Measurements from ENCODE around the gene TEX9.
"Not testable (repeated sequence)": the region's sequence is repeated elsewhere in the genome, so short reads cannot be mapped to it uniquely, and the experiment has no call there.

The TEX9 gene

DNA sequence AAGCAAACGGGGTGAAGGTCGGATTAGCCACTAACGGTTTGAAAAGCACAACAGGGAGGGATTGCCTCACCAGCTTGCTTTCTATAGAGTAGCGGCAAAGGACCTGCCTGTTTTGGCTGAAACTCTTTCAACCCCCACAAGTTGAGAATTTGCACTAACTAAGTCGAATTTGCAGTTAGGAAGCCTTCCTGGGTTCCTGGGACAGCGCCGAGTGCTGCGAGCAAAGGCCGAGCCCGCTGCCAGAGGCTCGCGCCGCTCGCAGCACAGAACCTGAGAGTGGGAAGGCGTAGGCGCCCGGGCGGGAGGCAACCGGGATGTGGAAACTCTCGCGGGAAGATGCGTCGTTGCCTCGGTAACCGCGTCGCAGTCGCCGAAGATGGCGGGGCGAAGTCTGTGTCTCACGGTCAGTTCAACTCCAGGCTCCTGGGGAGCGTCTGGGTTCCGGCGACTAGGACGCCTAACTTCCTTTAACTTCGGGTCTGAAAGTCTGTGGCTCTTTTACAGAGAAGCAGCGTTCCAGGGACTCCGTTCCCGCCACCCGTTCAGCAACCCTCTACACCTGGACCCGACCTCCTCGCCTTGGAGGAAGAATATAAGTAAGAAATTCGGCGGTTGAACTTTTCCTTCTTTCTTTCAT lies at the start of gene TEX9:
TSS of gene TEX9 (plus strand) at position 352 of the 637 bp plus-strand sequence. CDS start at position 377, 25 bp downstream.
- DNase-seq (ENCODE audit: low spot score) = peak; percentile 81
- TF ChIP-seq, protein P1, sequence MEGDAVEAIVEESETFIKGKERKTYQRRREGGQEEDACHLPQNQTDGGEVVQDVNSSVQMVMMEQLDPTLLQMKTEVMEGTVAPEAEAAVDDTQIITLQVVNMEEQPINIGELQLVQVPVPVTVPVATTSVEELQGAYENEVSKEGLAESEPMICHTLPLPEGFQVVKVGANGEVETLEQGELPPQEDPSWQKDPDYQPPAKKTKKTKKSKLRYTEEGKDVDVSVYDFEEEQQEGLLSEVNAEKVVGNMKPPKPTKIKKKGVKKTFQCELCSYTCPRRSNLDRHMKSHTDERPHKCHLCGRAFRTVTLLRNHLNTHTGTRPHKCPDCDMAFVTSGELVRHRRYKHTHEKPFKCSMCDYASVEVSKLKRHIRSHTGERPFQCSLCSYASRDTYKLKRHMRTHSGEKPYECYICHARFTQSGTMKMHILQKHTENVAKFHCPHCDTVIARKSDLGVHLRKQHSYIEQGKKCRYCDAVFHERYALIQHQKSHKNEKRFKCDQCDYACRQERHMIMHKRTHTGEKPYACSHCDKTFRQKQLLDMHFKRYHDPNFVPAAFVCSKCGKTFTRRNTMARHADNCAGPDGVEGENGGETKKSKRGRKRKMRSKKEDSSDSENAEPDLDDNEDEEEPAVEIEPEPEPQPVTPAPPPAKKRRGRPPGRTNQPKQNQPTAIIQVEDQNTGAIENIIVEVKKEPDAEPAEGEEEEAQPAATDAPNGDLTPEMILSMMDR (IDR thresholded peaks at IDR 0.05; ENCODE audit: extremely low read depth, insufficient read depth, missing control alignments) = no peak
- in situ Hi-C loops (cut with MboI; ENCODE audit: low pct_unique_long_range_greater_than_20kb, low sequenced_read_pairs, unreplicated experiment) = no loop called here

DNA sequence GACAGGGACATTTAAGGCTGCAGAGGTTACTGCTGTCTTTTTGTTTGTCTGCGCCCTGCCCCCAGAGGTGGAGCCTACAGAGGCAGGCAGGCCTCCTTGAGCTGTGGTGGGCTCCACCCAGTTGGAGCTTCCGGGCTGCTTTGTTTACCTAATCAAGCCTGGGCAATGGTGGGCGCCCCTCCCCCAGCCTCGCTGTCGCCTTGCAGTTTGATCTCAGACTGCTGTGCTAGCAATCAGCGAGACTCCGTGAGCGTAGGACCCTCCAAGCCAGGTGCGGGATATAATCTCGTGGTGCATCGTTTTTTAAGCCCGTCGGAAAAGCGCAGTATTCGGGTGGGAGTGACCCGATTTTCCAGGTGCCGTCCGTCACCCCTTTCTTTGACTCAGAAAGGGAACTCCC lies 48.7 kb upstream of the TEX9 start:
- DNase-seq (ENCODE audit: low spot score); in situ Hi-C loops (cut with MboI; ENCODE audit: low pct_unique_long_range_greater_than_20kb, low sequenced_read_pairs, unreplicated experiment): not testable (repeated sequence)

DNA sequence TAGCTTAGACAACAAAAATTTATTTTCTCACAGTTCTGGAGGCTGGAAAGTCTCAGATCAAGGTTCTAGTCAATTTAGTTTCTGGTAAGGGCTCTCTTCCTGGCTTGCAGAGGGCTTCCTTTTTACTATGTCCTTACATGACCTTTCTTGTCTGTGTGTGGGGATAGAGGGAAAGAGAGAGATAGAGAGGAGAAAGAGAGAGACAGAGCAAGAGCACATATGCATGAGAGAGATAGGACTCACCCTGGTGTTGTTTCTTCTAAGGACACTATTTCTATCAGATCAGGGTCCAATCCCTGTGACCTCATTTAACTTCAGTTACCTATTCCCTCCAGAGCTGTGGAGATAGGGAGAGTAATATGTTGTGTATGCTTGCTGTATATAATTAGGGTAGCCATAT lies 44.9 kb upstream of the TEX9 start:
- DNase-seq (ENCODE audit: low spot score) = no peak
- TF ChIP-seq, protein P1 (IDR thresholded peaks at IDR 0.05; ENCODE audit: extremely low read depth, insufficient read depth, missing control alignments) = no peak
- in situ Hi-C loops (cut with MboI; ENCODE audit: low pct_unique_long_range_greater_than_20kb, low sequenced_read_pairs, unreplicated experiment) = no loop called here

DNA sequence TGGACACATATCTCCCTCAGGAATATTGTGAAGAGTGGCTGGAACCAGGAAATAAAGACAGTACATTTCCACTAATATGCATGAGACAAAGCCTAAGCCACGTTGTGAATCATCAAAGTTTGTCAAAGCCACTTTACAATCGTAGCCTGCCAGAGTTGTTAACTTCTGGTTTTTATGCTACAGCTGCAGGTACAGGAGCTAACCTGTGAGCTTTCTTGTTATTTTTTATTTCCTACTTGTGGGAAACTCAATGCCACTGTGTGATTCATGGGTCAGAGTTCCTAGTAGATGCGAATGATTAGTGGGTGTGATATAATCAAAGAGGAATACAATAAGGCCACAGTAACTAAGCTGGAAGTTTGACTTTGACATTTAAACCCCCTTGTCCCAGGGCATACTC lies 44.4 kb upstream of the TEX9 start:
- no peak for DNase-seq (ENCODE audit: low spot score)
- TF ChIP-seq, protein P1 (IDR thresholded peaks at IDR 0.05; ENCODE audit: extremely low read depth, insufficient read depth, missing control alignments) = no peak
- in situ Hi-C loops (cut with MboI; ENCODE audit: low pct_unique_long_range_greater_than_20kb, low sequenced_read_pairs, unreplicated experiment) = no loop called here

DNA sequence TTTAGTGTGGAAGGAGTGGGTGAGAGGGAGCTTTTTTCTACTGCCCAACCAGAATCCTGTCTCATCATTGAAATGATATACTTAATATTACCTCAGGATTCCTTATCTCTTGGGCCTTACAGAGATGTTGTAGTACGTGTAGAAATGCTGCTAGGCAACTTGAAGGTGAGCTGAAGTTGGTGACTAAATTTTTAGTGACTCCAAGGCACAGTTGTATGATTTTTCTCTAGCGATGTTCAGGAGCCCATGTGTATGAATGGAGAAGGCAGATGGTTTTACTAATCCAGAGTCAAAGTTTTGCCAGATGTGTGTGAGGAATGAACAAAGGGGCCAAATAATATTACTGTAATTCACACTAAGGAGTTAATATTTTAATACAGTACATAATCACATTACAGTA lies 42.8 kb upstream of the TEX9 start:
- DNase-seq (ENCODE audit: low spot score) = no peak
- in situ Hi-C loops (cut with MboI; ENCODE audit: low pct_unique_long_range_greater_than_20kb, low sequenced_read_pairs, unreplicated experiment) = no loop called here
- TF ChIP-seq, protein P1 (IDR thresholded peaks at IDR 0.05; ENCODE audit: extremely low read depth, insufficient read depth, missing control alignments) = no peak

DNA sequence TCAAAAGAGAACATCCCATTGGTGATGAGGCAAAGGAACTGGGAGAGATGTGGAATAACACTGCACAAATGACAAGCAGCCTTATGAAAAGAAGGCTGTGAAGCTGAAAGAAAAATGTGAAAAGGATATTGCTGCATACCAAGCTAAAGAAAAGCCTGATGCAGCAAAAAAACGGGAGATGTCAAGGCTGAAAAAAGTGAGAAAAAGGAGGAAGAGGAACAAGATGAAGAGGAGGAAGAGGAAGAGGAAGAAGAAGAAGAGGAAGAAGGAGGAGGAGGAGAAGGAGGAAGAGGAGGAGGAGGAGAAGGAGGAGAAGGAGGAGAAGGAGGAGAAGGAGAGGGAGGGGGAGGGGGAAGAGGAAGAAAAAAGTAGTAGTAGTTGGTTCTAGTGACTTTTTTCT lies 41.8 kb upstream of the TEX9 start:
- in situ Hi-C loops (cut with MboI; ENCODE audit: low pct_unique_long_range_greater_than_20kb, low sequenced_read_pairs, unreplicated experiment) = no loop called here
- DNase-seq (ENCODE audit: low spot score) = no peak
- TF ChIP-seq, protein P1 (IDR thresholded peaks at IDR 0.05; ENCODE audit: extremely low read depth, insufficient read depth, missing control alignments) = no peak

DNA sequence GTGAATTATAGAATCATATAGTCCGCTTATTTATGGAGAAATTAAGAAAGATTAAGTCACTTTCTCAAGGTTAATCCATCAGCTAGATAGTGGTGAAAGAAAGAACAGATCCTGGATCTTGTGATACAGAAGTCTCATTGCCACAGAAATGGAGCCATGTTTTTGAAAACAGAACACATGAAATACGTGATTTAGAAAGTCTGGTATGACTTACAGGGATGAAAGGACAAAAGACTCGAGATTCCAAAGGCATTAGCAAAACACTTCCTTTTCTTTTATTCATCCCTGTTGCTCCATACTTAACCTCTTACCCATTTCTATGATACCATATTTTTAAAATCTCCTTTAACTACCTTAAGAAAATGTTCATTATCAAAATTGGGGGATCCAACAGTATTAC lies 40.0 kb upstream of the TEX9 start:
- in situ Hi-C loops (cut with MboI; ENCODE audit: low pct_unique_long_range_greater_than_20kb, low sequenced_read_pairs, unreplicated experiment) = no loop called here
- TF ChIP-seq, protein P1 (IDR thresholded peaks at IDR 0.05; ENCODE audit: extremely low read depth, insufficient read depth, missing control alignments) = no peak
- no peak for DNase-seq (ENCODE audit: low spot score)
